Renal cortex interstitium (tissue), 11 donors: ENCODE results near the gene MUS81. TPM values are rescaled to one million over a fixed set of nuclear protein-coding genes. Genes with fewer than 3 reads are reported as not detected.

Experiments used
- DNase-seq, 11 donors: peaks; one replicate each; pipeline ENCODE4 v3.0.0-alpha.2; 2013; ENCODE audit warnings: low read depth in 9 of 11, low spot score in 4 of 11; ENCODE audit errors: extremely low read depth in 1 of 11
- polyA plus RNA-seq, 3 donors: library from polyadenylated mRNA; unstranded; fragments of 120-200 nt; gene quantifications; one replicate each; pipeline ENCODE4 v1.2.1, GENCODE V29; 2013; ENCODE audit not compliant: insufficient read length in 3 of 3

The MUS81 gene
- polyA plus RNA-seq, 3 donors: 45.6 to 62.3 (median 56.6) TPM

DNA sequence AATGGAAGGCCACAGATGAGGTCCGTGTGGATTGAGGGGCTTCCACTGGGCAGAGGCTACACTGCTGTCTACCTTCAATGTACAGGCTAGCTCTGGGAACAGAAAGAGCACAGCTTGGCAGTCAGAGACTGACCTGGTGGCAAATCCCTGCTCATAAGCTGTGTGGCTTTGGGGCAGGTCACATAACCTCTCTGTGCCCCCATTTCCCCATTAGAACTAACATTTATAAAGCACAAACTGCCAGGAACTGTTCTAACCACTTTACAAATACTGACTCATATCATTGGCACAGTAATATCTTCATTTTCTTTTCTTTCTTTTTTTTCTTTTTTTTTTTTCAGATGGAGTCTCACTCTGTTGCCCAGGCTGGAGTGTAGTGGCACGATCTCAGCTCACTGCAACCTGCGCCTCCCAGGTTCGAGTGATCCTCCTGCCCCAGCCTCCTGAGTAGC is 36.8 kb downstream of the MUS81 start:
- DNase-seq: no peak

DNA sequence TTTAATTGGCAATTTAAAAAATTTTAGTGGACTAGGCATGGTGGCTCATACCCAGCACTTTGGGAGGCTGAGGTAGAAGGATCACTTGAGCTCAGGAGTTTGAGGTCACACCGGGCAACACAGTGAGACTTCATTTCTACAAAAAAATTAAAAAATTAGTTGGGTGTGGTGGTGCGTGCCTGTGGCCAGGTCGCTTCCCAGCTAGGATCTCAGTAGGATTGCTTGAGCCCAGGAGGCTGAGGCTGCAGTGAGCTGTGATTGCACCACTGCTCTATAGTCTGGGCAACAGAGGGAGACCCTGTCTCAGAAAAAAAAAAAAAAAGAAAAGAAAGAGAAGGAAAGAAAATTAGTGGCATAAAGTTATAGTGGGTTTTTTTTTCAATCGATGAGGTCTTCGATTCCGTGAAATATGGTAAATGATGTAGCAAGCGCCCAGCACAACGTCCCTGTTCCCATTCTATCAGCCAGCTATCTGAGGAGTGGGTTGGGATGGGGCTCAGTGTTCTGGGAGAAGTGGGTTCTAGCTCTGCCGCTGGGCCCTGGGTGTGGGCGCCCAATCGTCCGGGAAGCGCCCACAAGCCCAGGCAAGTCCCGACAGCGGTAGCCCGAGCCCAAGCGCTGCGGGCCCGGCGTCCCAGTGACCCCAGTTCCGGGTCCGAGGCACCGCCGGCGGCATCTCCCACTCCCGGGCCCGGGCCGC is 38.6 kb downstream of the MUS81 start:
- DNase-seq: no peak

DNA sequence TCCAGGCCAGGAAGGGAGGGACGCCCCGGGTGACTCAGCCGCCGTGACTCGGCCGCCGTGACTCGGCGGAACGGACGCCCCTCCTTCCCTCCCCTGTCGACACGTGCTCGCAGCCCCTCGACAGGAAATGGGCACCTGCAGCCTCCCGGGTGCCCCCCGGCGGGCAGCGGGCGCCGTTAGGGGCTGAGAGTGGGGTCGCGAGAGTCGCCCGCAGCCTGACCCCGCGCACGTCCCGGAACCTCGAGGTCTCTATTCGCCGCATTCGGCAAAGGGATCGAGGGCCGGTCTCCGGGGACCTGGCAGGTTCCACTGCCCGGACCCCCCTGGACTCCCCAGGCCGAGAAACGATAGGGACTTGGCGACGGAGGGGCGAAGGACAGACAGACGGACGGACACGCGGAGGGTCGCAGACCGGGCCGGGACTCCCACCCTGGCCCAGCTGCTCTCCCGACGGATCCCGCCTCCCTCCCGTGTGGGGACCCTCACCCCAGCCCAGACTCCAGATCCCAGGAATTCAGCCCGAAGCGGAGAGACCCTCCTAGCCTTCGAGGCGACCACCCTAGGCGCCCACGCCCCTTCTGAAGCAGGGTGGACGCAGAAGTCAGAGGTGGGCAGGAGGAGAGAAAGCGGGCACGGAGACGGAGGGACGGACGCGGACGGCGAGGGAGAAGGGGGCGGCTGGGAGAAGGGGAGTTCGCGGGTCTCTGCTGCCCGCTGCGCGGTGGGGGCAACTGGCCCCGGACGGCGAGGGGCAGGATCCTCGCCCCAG is 39.3 kb downstream of the MUS81 start:
- no peak for DNase-seq

DNA sequence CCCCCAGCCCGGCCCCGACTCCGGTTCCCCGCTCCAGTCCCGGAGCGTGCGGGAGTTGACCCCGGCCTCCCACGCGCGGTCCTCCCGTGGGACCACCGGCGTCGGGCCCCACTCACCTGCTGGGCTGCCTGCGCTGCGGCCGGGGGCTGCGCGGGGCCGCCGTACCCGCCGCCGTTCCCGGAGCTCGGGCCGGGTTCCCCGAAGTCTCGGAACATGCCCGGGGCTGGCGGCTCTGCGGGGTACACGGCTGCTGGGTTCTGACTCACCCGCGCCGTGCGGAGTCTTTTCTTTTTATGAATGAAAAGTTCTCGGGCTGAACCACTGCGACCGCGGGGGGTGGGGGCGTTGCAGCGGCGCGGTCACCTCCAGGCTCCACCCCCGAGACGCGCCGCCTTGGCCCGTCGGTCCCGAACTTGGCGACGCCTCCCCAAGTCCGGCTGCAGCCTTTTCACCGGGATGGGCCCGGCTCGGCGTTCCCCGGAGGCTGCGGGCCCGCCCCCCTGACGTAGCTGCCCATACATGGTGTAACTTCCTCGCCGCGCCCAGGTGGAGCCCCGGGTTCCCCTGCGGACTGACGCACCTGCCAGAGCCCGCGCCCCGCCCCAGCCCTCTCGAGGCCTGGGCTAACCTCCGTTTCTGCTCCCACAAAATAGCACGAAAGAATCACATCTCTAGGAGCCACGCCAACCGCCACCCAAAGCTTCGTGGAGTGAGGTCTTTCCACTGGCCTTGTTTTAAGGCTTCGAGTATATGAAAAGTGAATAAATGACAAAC is 40.1 kb downstream of the MUS81 start, which contains the start of gene FOSL1:
FOSL1 (minus strand) TSS at position 264 of the 774 bp plus-strand sequence; CDS start at position 215, 49 bp downstream.
- no peak for DNase-seq

DNA sequence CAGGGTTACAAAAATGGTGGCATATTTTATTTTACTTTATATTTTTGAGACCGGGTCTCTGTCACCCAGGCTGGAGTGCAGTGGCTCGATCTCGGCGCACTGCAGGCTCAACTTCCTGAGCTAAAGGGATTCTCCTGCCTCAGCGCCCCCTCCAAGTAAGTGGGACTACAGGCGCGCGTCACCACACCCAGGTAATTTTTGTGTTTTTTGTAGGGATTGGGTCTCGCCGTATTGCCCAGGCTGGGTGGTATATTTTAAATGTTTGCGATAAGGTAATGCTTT is 40.6 kb downstream of the MUS81 start:
- no peak for DNase-seq

DNA sequence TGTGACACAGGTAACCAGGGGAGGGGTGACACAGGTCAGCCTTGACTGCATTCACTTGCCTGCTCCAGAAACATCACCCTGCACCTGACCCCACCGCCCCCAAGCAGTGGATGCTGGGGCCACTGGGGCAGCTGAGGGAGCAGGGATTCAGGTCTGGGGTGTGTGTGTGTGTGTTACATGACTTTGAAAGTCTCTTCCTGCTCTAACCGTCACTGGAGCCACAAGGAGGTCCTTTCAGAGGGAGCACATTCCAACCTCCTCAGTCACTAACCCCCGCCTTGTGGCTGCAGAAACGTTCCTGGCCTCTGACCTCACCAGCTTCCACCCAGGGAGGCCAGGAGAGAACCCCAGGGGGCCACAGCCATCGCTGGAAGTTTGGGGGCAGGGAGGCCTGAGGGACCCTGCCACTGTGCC is 42.8 kb downstream of the MUS81 start:
- DNase-seq: no peak

DNA sequence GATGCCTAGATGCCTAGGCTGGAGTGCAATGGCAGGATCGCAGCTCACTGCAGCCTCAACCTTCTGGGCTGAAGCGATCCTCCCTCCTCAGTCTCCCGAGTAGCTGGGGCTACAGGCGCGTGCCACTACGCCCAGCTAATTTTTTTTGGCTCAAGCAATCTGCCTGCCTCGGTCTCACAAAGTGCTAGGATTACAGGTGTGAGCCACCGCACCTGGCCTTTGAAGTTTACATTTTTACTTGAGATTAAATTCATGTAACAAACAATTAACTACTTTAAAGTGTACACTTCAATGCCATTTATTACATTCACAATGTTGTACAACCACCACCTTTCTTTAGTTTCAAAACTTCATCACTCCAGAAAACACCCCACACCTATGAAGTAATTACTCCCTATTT is 43.5 kb downstream of the MUS81 start:
- no peak for DNase-seq

DNA sequence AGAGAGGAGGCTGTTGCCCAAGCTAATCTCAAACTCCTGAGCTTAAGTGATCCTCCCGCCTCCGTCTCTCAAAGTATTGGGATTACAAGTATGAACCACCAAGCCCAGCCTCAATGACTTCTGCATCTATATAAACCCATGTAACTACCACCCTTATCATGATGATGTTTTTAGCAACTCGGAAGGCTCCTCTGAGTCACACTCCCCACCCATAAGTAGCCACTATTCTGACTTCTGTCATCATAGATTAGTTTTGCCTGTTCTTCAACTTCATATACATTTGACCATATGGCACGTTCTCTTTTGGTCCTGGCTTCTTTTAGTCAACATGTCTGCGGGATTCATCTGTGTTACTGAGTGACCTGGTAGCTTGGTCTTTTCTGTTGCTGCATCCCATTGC is 46.4 kb downstream of the MUS81 start:
- no peak for DNase-seq

DNA sequence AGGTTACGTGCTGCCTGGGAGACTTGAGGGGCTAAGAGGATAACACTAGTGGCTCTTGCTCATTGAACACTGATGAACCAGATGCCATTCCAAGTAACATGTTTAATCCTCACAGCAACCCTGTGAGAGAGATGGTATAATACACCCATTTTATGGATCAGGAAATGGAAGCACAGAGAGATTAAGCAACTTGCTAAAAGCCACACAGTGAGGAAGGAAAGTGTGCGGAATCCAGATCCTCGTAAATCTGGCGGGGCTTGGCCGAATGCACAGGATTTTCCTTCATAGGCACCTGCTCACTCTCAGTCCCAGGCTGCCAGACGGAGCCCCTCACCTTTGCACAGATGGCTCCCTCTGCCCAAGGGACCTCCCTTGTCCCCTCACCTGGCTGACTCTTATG is 47.6 kb downstream of the MUS81 start:
- DNase-seq: no peak

DNA sequence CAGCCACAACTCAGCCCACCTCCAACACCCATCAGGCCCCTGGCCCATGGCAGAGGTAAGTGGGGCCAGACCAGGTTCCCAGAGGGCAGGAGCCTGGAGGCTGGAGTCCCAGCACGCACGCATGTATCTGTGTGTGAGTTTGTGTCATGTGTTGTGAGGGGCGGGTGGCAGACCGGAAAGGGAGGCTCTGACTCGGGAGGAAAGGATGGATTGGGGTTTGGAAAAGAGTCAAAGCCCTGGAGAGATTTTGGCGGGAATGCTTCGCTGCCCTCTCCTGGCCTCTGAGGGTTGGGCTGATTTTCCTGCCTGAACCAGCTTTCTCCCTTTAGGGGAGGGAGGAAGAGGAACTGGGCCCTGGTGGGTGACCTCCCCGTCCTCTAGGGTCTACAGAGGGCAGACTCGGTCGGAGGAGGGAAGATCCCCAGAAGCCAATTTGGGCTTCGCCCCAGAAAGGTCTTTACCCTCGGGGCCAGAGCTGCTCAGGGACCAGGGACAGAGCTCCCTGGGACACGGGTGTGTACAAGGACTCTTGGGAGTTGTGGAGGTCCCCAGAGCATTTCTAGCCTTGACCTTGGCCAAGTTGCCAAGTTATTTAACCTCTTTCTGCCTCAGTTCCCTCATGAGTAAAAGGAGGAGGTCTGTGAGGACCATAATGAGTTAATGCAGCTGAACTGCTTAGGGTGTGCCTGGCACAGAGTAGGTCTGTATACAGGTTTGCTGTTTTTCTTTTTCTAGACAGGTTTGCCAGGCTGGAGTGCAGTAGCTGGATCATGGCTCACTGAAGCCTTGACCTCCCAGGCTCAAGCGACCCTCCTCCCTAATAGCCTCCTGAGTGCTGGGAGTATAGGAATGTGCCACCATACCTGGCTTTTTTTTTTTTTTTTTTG is 51.7 kb downstream of the MUS81 start:
- no peak for DNase-seq

DNA sequence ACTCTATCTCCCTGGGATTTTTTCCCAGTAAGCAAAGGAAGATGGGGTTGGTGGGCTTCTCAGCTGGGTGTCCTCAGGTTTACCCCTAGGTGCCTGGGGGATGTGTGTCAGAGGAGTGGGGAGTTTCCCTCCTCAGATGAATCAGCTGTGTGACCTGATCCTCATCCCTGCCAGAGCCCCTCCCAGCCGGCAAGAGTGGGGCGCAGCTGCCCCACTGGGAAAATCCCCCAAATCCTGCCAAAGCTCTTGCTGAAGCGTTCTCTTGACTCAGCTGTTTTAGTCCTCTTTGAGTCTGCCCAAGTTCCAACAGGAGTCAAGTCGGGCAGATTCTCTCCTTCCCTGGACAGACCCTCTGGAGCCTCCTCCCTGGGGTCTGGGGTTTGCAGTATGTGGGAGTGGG is 52.6 kb downstream of the MUS81 start:
- no peak for DNase-seq

DNA sequence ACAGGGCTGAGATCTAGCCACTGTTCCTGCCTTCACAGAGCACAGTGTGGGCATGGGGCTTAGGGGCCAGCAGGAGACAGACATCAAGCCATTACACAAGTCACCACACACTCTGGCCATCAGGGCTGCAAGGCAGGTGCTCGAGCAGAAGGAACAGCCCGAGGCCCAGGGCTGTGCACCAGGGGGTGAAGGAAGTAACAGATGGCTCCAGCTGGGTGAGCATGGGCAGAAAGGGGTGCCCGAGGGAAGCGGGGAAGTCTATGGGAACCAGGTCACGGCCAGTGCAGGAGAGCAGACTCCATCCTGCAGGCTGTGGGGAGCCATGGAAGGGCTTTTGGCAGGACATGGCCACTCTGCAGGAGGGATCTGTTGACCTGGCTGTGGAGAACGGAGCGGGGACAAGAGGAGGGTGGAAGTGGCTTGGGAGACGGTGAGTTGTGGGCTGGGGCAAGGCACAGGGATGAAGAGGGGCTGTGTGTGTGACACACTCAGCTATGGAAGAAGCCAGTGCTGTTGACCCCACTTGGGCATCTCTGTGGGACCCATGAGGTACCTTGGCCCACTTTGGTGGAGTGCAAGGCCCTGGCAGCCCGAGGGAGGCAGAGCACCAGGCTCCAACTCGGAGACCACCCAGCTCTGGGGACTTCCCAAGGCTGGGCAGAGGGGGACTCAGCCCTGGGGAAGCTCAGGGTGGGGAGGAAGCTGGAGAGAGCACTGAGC is 55.0 kb downstream of the MUS81 start:
- no peak for DNase-seq

DNA sequence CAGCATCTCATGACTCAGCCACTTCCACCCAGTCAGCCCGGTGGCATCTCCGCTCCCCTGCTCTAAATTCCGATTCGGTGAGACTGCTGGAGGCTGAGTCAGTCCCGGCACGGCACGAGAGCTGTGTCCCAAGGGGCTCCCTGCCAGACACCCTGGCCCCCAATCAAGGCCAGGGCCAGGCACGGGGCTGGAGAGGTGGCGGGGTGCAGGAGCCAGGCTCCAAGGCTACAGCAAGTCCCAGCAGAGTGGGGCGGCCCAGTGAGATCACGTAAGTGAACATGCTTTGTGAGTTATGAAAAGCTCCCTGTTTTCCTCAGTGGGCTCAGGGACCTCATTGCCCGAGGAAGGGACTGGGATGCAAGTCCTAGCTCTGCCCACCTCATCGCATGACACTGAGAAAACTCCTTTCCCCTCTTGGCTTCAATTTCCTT is 55.6 kb downstream of the MUS81 start:
- DNase-seq: no peak

Other genes with a start within 250 kb of the MUS81 start
- 10 to 100 TPM; 34.8 to 44.2 (median 41.8) TPM for gene MAP3K11, start 246.2 kb upstream of the MUS81 start, polyA plus RNA-seq
- 10 to 100 TPM; 24.0 to 37.4 (median 33.3) TPM for gene PCNX3, start 244.7 kb upstream of the MUS81 start, polyA plus RNA-seq
- gene SIPA1, start 222.3 kb upstream of the MUS81 start, polyA plus RNA-seq: 10 to 100 TPM; 26.2 to 31.8 (median 27.1) TPM
- gene RELA, start 197.5 kb upstream of the MUS81 start, polyA plus RNA-seq: 10 to 100 TPM; 49.5 to 61.3 (median 55.8) TPM
- gene KAT5, start 148.2 kb upstream of the MUS81 start, polyA plus RNA-seq: 10 to 100 TPM; 66.1 to 73.8 (median 72.0) TPM
- 10 to 100 TPM; 36.1 to 53.4 (median 42.0) TPM for gene RNASEH2C, start 139.6 kb upstream of the MUS81 start, polyA plus RNA-seq
- gene AP5B1, start 79.5 kb upstream of the MUS81 start, polyA plus RNA-seq: 10 to 100 TPM in 1 of 3 donors, 1 to 10 TPM in 2; 5.7 to 10.3 (median 7.6) TPM
- gene OVOL1, start 73.4 kb upstream of the MUS81 start, polyA plus RNA-seq: 10 to 100 TPM in 2 of 3 donors, 1 to 10 TPM in 1; 9.6 to 15.0 (median 14.0) TPM
- 1 to 10 TPM; 1.4 to 3.7 (median 2.2) TPM for gene SNX32, start 26.5 kb upstream of the MUS81 start, polyA plus RNA-seq
- 100 to 1,000 TPM; 728 to 948 (median 744) TPM for gene CFL1, start 2.3 kb upstream of the MUS81 start, polyA plus RNA-seq
- 100 to 1,000 TPM in 2 of 3 donors, 10 to 100 TPM in 1; 87.9 to 129 (median 127) TPM for gene EFEMP2, start 12.4 kb downstream of the MUS81 start, polyA plus RNA-seq
- 1 to 10 TPM in 2 of 3 donors, under 1 TPM in 1; 0.47 to 1.3 (median 1.0) TPM for gene CTSW, start 19.4 kb downstream of the MUS81 start, polyA plus RNA-seq
- gene FIBP, start 28.0 kb downstream of the MUS81 start, polyA plus RNA-seq: 10 to 100 TPM; 88.2 to 94.0 (median 92.2) TPM
- 10 to 100 TPM in 2 of 3 donors, 1 to 10 TPM in 1; 5.7 to 17.4 (median 11.1) TPM for gene CCDC85B, start 30.2 kb downstream of the MUS81 start, polyA plus RNA-seq
- under 1 TPM; 0.07 to 0.24 (median 0.20) TPM for gene FOSL1, start 40.0 kb downstream of the MUS81 start, polyA plus RNA-seq
- 10 to 100 TPM; 30.9 to 41.8 (median 33.3) TPM for gene C11orf68, start 58.6 kb downstream of the MUS81 start, polyA plus RNA-seq
- gene DRAP1, start 59.0 kb downstream of the MUS81 start, polyA plus RNA-seq: 100 to 1,000 TPM in 1 of 3 donors, 10 to 100 TPM in 2; 73.3 to 109 (median 88.0) TPM
- gene TSGA10IP, start 85.0 kb downstream of the MUS81 start, polyA plus RNA-seq: under 1 TPM; 0.19 to 0.21 (median 0.20) TPM
- 10 to 100 TPM; 40.4 to 60.6 (median 52.2) TPM for gene SART1, start 101.3 kb downstream of the MUS81 start, polyA plus RNA-seq
- 10 to 100 TPM; 26.3 to 30.3 (median 28.4) TPM for gene EIF1AD, start 141.7 kb downstream of the MUS81 start, polyA plus RNA-seq
- gene BANF1, start 142.1 kb downstream of the MUS81 start, polyA plus RNA-seq: 100 to 1,000 TPM; 224 to 286 (median 277) TPM
- not detected for gene CST6, start 151.6 kb downstream of the MUS81 start, polyA plus RNA-seq
- gene CATSPER1, start 166.0 kb downstream of the MUS81 start, polyA plus RNA-seq: not detected
- 1 to 10 TPM; 3.6 to 6.7 (median 6.6) TPM for gene GAL3ST3, start 188.7 kb downstream of the MUS81 start, polyA plus RNA-seq
- 100 to 1,000 TPM; 237 to 257 (median 251) TPM for gene SF3B2, start 191.9 kb downstream of the MUS81 start, polyA plus RNA-seq
- gene PACS1, start 209.8 kb downstream of the MUS81 start, polyA plus RNA-seq: 10 to 100 TPM; 48.0 to 59.2 (median 53.1) TPM